Endothelial cell of umbilical vein (primary cell): ENCODE measurements around the gene ATP6V1G2.

Experiments used
- CTCF ChIP-seq, 2 donors: IDR thresholded peaks; 1 replicate in 1 of 2; 2 replicates in 1 of 2; pipeline ENCODE4 v1.5.1; 2011; ENCODE audit warnings: low read length in 2 of 2, mild to moderate bottlenecking in 2 of 2, moderate library complexity in 2 of 2, control low read depth in 1 of 2, inconsistent platforms in 1 of 2, low read depth in 1 of 2; ENCODE audit not compliant: insufficient read depth in 1 of 2; ENCODE audit errors: extremely low read depth in 1 of 2
- FOS ChIP-seq: IDR thresholded peaks from 2 replicates; pipeline ENCODE4 v1.6.1; 2011; ENCODE audit warnings: mild to moderate bottlenecking, low read length, moderate library complexity, borderline replicate concordance; ENCODE audit not compliant: insufficient read depth
- GATA2 ChIP-seq: IDR thresholded peaks from 2 replicates; pipeline ENCODE4 v1.7.0; 2011; ENCODE audit warnings: low read depth, mild to moderate bottlenecking, moderate library complexity, mixed read lengths, low read length; ENCODE audit not compliant: insufficient read length, insufficient read depth
- MAX ChIP-seq: IDR thresholded peaks from 2 replicates; pipeline ENCODE4 v1.6.1; 2011; ENCODE audit not compliant: insufficient read depth, insufficient read length
- POLR2A ChIP-seq: IDR thresholded peaks from 2 replicates; pipeline ENCODE4 v1.6.1; 2012; ENCODE audit warnings: low read depth, mild to moderate bottlenecking, control low read depth, low read length
- POLR2AphosphoS5 ChIP-seq: IDR thresholded peaks from 2 replicates; pipeline ENCODE4 v1.6.1; 2012; ENCODE audit warnings: low read depth, mild to moderate bottlenecking, control low read depth, low read length, moderate library complexity; ENCODE audit not compliant: insufficient read depth

GRCh38 chr6:31579546-31580437 lies 33.4 kb upstream of the ATP6V1G2 start:
- TF ChIP-seq POLR2A (no peak), POLR2AphosphoS5 (no peak), CTCF (IDR thresholded peaks at IDR 0.05; ENCODE audit: extremely low read depth in 1 of 2, insufficient read depth in 1 of 2, low read depth in 1 of 2, low read length in 2 of 2) (no peak), MAX (no peak), GATA2 (no peak), FOS (no peak)
